HEK293 (cell line): ENCODE measurements around the gene ACSM6.
A peak's percentile ranks its signal among the peaks of the same experiment; 100 is the strongest.

Experiments used
- CTCF ChIA-PET: fragments of 350-600 bp; formaldehyde crosslinking; extraction: SDS; loops from one replicate; lab custom pipeline; 2021; ENCODE audit warnings: antibody characterized with exemption; lab: Yijun Ruan, JAX
- POLR2A ChIA-PET: fragments of 300-600 bp; formaldehyde crosslinking; extraction: SDS; loops from one replicate; lab custom pipeline; 2020; ENCODE audit warnings: antibody characterized with exemption, inconsistent platforms; lab: Yijun Ruan, JAX
- H3K27ac ChIP-seq: fragments of 200-500 bp; sonication (Bioruptor generic); 2 replicates; pipeline ENCODE4 v1.5.1; 2014; ENCODE audit warnings: low read depth, low read length, control low read depth, inconsistent platforms; ENCODE audit errors: extremely low read depth
- H3K36me3 ChIP-seq, 2 experiments: fragments of 200-500 bp in 1 of 2; sonication (Bioruptor generic) in 1 of 2; 1 replicate in 1 of 2; 2 replicates in 1 of 2; pipeline ENCODE4 v1.5.1; 2014 to 2017; ENCODE audit warnings: inconsistent platforms in 2 of 2, low read length in 2 of 2; ENCODE audit not compliant: control insufficient read depth in 2 of 2, insufficient read depth in 1 of 2
- H3K4me1 ChIP-seq: fragments of 200-500 bp; sonication (Bioruptor generic); 2 replicates; pipeline ENCODE4 v1.5.1; 2014; ENCODE audit warnings: mild to moderate bottlenecking, low read length, inconsistent platforms; ENCODE audit not compliant: control insufficient read depth, insufficient read depth
- H3K4me3 ChIP-seq: 2 replicates; pipeline ENCODE4 v1.5.1; 2011; ENCODE audit warnings: low read depth, mild to moderate bottlenecking, control low read depth, low read length, moderate library complexity
- H3K9me3 ChIP-seq: fragments of 200-500 bp; sonication (Bioruptor generic); 2 replicates; pipeline ENCODE4 v1.5.1; 2014; ENCODE audit warnings: low read depth, low read length, inconsistent platforms; ENCODE audit not compliant: control insufficient read depth, insufficient read depth
- PRDM1 ChIP-seq: fragments of 450-650 bp; formaldehyde crosslinking; IDR thresholded peaks from 2 replicates; pipeline ENCODE4; 2016; ENCODE audit warnings: missing biosample characterization, missing genetic modification characterization
- SCRT2 ChIP-seq: fragments of 450-650 bp; formaldehyde crosslinking; IDR thresholded peaks from 2 replicates; pipeline ENCODE4 v1.5.1; 2016; ENCODE audit warnings: missing biosample characterization, missing genetic modification characterization
- SP7 ChIP-seq: fragments of 450-650 bp; formaldehyde crosslinking; IDR thresholded peaks from 2 replicates; pipeline ENCODE4 v1.5.1; 2016; ENCODE audit warnings: missing biosample characterization, missing genetic modification characterization
- ZBTB8A ChIP-seq: fragments of 450-650 bp; formaldehyde crosslinking; IDR thresholded peaks from 2 replicates; pipeline ENCODE4 v1.5.1; 2016; ENCODE audit warnings: missing biosample characterization, missing genetic modification characterization
- ZFP69B ChIP-seq: fragments of 450-650 bp; formaldehyde crosslinking; IDR thresholded peaks from 2 replicates; pipeline ENCODE4 v1.5.1; 2016; ENCODE audit warnings: missing biosample characterization, missing genetic modification characterization
- ZNF274 ChIP-seq, 2 experiments: fragments of 200-500 bp in 1 of 2; fragments of 450-650 bp in 1 of 2; sonication (Bioruptor generic) in 1 of 2; formaldehyde crosslinking in 1 of 2; IDR thresholded peaks; 2 replicates each; pipeline versions ENCODE4 v1.5.1 to v1.6.1; 2014 to 2016; ENCODE audit warnings: borderline replicate concordance in 1 of 2, inconsistent platforms in 1 of 2, low read length in 1 of 2, missing biosample characterization in 1 of 2, missing genetic modification characterization in 1 of 2
- ZNF600 ChIP-seq: fragments of 450-650 bp; formaldehyde crosslinking; IDR thresholded peaks from 2 replicates; pipeline ENCODE4 v1.5.1; 2016; ENCODE audit warnings: missing biosample characterization, missing genetic modification characterization
- ZNF654 ChIP-seq: fragments of 450-650 bp; formaldehyde crosslinking; IDR thresholded peaks from 2 replicates; pipeline ENCODE4 v1.5.1; 2016; ENCODE audit warnings: low read depth, missing biosample characterization, missing genetic modification characterization
- ZNF747 ChIP-seq: fragments of 450-650 bp; formaldehyde crosslinking; IDR thresholded peaks from 2 replicates; pipeline ENCODE4 v1.5.1; 2016; ENCODE audit warnings: missing biosample characterization, missing genetic modification characterization
- TF ChIP-seq, protein P1 (sequence below): fragments of 450-650 bp; formaldehyde crosslinking; IDR thresholded peaks from 2 replicates; pipeline ENCODE4 v1.5.1; 2017; ENCODE audit warnings: missing biosample characterization, mild to moderate bottlenecking, missing genetic modification characterization, moderate library complexity
- TF ChIP-seq, protein P2 (sequence below): fragments of 450-650 bp; formaldehyde crosslinking; IDR thresholded peaks from 2 replicates; pipeline ENCODE4 v1.5.1; 2016; ENCODE audit warnings: missing biosample characterization, missing genetic modification characterization

The ACSM6 gene

GRCh38 chr10:95242581-95243317 lies 48.7 kb downstream of the ACSM6 start:
- no peaks in the 10 kb centered on the region for H3K9me3 ChIP-seq

DNA sequence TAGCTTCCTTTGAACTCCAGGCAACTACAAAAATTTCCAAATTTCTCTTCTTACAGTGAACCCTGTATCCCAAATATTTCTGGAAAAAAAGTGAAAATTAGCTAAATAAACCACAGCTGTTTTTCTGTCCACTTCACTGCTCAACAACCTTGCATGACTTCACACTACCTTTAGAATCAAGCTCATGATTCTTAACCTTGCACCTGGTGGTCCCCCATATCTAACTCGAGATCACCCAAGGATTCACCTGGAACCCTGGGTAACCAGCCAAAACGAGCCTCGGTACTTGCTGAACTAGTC lies 49.2 kb downstream of the ACSM6 start:
- Histone ChIP-seq H3K9me3 (no peaks in the 10 kb centered on the region), H3K4me3 (no peak overlapping the region), H3K36me3 (peaks cover 20 to 70% of the 10 kb centered on the region in 2 experiments; a peak in 2 of 3 replicates), H3K4me1 (no peaks in the 10 kb centered on the region), H3K27ac (no peak overlapping the region)
- TF ChIP-seq PRDM1, result 0 out of 2 replicates have a peak, but pooled peaks have one; percentile 32
- no peak for TF ChIP-seq ZBTB8A (tag by site-specific recombination)
- no peak for TF ChIP-seq ZNF747 (tag by site-specific recombination)
- no peak for TF ChIP-seq ZNF274 (IDR thresholded peaks at IDR 0.05; ENCODE audit: low read length)
- no peak for TF ChIP-seq ZNF274 (tag by site-specific recombination; IDR thresholded peaks at IDR 0.05; ENCODE audit: borderline replicate concordance)
- TF ChIP-seq SP7 (tag by site-specific recombination), result no peak
- POLR2A ChIA-PET, result interaction anchor here (0.9 kb wide), 1 partner anchor 65 kb away, joined by 3 read pairs; no protein-coding TSS in a partner anchor
- CTCF ChIA-PET, result interaction anchor here (0.6 to 6.1 kb wide), 45 partner anchors 8 to 615 kb away, joined by 3 to 271 read pairs (median 4); no protein-coding TSS in a partner anchor

More at GRCh38 chr10:95242581-95243317, 48.7 kb downstream of the ACSM6 start:
- H3K4me1 ChIP-seq, result no peaks in the 10 kb centered on the region
- no peak overlapping the region for H3K4me3 ChIP-seq
- CTCF ChIA-PET, result interaction anchor here (0.6 to 6.1 kb wide), 45 partner anchors 9 to 614 kb away, joined by 3 to 271 read pairs (median 4); no protein-coding TSS in a partner anchor
- TF ChIP-seq SCRT2 (tag by site-specific recombination), result peak; percentile 59; the same call in 1 of the 2 replicates
- peak; percentile 58 for TF ChIP-seq ZNF654 (tag by site-specific recombination)
- TF ChIP-seq, protein P1, sequence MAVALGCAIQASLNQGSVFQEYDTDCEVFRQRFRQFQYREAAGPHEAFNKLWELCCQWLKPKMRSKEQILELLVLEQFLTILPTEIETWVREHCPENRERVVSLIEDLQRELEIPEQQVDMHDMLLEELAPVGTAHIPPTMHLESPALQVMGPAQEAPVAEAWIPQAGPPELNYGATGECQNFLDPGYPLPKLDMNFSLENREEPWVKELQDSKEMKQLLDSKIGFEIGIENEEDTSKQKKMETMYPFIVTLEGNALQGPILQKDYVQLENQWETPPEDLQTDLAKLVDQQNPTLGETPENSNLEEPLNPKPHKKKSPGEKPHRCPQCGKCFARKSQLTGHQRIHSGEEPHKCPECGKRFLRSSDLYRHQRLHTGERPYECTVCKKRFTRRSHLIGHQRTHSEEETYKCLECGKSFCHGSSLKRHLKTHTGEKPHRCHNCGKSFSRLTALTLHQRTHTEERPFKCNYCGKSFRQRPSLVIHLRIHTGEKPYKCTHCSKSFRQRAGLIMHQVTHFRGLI (tag by site-specific recombination), result peak; percentile 31; the same call in 1 of the 2 replicates
- TF ChIP-seq, protein P2, sequence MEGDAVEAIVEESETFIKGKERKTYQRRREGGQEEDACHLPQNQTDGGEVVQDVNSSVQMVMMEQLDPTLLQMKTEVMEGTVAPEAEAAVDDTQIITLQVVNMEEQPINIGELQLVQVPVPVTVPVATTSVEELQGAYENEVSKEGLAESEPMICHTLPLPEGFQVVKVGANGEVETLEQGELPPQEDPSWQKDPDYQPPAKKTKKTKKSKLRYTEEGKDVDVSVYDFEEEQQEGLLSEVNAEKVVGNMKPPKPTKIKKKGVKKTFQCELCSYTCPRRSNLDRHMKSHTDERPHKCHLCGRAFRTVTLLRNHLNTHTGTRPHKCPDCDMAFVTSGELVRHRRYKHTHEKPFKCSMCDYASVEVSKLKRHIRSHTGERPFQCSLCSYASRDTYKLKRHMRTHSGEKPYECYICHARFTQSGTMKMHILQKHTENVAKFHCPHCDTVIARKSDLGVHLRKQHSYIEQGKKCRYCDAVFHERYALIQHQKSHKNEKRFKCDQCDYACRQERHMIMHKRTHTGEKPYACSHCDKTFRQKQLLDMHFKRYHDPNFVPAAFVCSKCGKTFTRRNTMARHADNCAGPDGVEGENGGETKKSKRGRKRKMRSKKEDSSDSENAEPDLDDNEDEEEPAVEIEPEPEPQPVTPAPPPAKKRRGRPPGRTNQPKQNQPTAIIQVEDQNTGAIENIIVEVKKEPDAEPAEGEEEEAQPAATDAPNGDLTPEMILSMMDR, result peak; percentile 51; the same call in 1 of the 2 replicates
- TF ChIP-seq ZFP69B (tag by site-specific recombination), result no peak
- POLR2A ChIA-PET, result interaction anchor here (0.9 kb wide), 1 partner anchor 66 kb away, joined by 3 read pairs; no protein-coding TSS in a partner anchor
- no peak overlapping the region for H3K27ac ChIP-seq
- peaks cover 21 to 75% of the 10 kb centered on the region in 2 experiments; a peak in 2 of 3 replicates for H3K36me3 ChIP-seq

DNA sequence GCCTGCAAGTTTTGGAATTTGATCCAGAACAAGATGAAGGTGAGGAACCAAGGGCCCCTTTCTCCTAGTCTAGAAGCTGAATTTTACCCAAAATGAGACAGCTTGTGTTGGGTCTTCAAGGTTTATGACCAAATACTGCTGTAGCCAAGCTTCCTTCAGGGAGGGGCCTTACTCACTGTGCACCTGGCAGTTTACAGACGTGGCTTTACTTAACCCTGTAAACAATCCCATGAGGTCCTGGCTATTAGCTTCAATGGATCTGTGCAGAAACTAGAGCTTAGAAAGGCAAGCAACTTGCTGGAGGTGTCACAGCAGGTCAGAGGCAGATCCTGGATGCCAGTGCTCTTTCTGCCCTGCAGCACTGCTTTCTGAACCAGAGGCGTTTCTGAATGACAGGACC lies 50.1 kb downstream of the ACSM6 start:
- 0 out of 2 replicates have a peak, but pooled peaks have one; percentile 18 for TF ChIP-seq ZNF600 (tag by site-specific recombination)
- TF ChIP-seq, protein P2, result no peak
- POLR2A ChIA-PET, result interaction anchor here (0.6 kb wide), 1 partner anchor 45 kb away, joined by 3 read pairs; no protein-coding TSS in a partner anchor
- peaks cover 16 to 69% of the 10 kb centered on the region in 2 experiments; a peak in 2 of 3 replicates for H3K36me3 ChIP-seq

More for the DNA sequence above, 50.1 kb downstream of the ACSM6 start:
- CTCF ChIA-PET, result interaction anchor here (1.0 to 6.1 kb wide), 19 partner anchors 11 to 615 kb away, joined by 3 to 271 read pairs (median 9); no protein-coding TSS in a partner anchor
- no peaks in the 10 kb centered on the region for H3K4me1 ChIP-seq
- H3K9me3 ChIP-seq, result no peaks in the 10 kb centered on the region
- H3K4me3 ChIP-seq, result no peak overlapping the region
- H3K27ac ChIP-seq, result no peak overlapping the region
